ENCODE data around the gene ITGB3. TPM values are rescaled to one million over a fixed set of nuclear protein-coding genes. Genes with fewer than 3 reads are reported as not detected.

ITGB3 gene
- total RNA-seq, 1 donor from 2014 or later = 6.6 TPM

- no peak for DNase-seq
- intact Hi-C loops (cut with DNase I) = loop anchor here (10.0 kb wide), 1 partner anchor 79 kb away; no protein-coding TSS in a partner anchor
- H3K27ac ChIP-seq = no peak overlapping the region
- H3K4me3 ChIP-seq = no peak overlapping the region
- TF ChIP-seq CTCF (IDR thresholded peaks at IDR 0.05) = no peak
- H3K4me1 ChIP-seq = peaks cover 14% of the 10 kb centered on the region
- H3K36me3 ChIP-seq = no peaks in the 10 kb centered on the region
- no peaks in the 10 kb centered on the region for H3K27me3 ChIP-seq
- no peaks in the 10 kb centered on the region for H3K9me3 ChIP-seq
- ATAC-seq = no peak
These were observed 18.1 kb upstream of the ITGB3 start for GRCh38 chr17:47235506-47235905.

GRCh38 chr17:47235923-47236322 lies 17.7 kb upstream of the ITGB3 start:
- DNase-seq = no peak
- Histone ChIP-seq H3K4me3 (no peak overlapping the region), H3K27ac (no peak overlapping the region), H3K9me3 (no peaks in the 10 kb centered on the region), H3K4me1 (peaks cover 18% of the 10 kb centered on the region), H3K36me3 (no peaks in the 10 kb centered on the region), H3K27me3 (no peaks in the 10 kb centered on the region)
- TF ChIP-seq CTCF (IDR thresholded peaks at IDR 0.05) = no peak
- ATAC-seq = no peak
- intact Hi-C loops (cut with DNase I) = loop anchor here (10.0 kb wide), 1 partner anchor 79 kb away; no protein-coding TSS in a partner anchor

- ATAC-seq (peak; percentile 7), DNase-seq (no peak)
- no peak overlapping the region for H3K27ac ChIP-seq
These were observed 15.8 kb upstream of the ITGB3 start for GRCh38 chr17:47237841-47238240.

GRCh38 chr17:47238321-47239010 lies 15.2 kb upstream of the ITGB3 start:
- ATAC-seq (peak; percentile 10), DNase-seq (no peak)
- H3K4me1 ChIP-seq = peaks cover 18% of the 10 kb centered on the region
- H3K4me3 ChIP-seq = no peak overlapping the region
- H3K36me3 ChIP-seq = no peaks in the 10 kb centered on the region
- H3K27ac ChIP-seq = no peak overlapping the region
- intact Hi-C loops (cut with DNase I) = loop anchor here (10.0 kb wide), 1 partner anchor 76 kb away; no protein-coding TSS in a partner anchor
- no peaks in the 10 kb centered on the region for H3K9me3 ChIP-seq
- H3K27me3 ChIP-seq = no peaks in the 10 kb centered on the region
- no peak for TF ChIP-seq CTCF (IDR thresholded peaks at IDR 0.05)

More at GRCh38 chr17:47237841-47238240, 15.8 kb upstream of the ITGB3 start:
- Histone ChIP-seq H3K9me3 (no peaks in the 10 kb centered on the region), H3K36me3 (no peaks in the 10 kb centered on the region), H3K27me3 (no peaks in the 10 kb centered on the region), H3K4me1 (peaks cover 18% of the 10 kb centered on the region), H3K4me3 (no peak overlapping the region)
- intact Hi-C loops (cut with DNase I) = loop anchor here (10.0 kb wide), 1 partner anchor 77 kb away; no protein-coding TSS in a partner anchor
- TF ChIP-seq CTCF (IDR thresholded peaks at IDR 0.05) = no peak

- ATAC-seq = no peak
- no peaks in the 10 kb centered on the region for H3K36me3 ChIP-seq
- peak overlapping the region; percentile 68 for H3K27ac ChIP-seq
- H3K9me3 ChIP-seq = no peaks in the 10 kb centered on the region
- no peaks in the 10 kb centered on the region for H3K27me3 ChIP-seq
- TF ChIP-seq CTCF (IDR thresholded peaks at IDR 0.05) = no peak
- H3K4me1 ChIP-seq = peaks cover 18% of the 10 kb centered on the region
- intact Hi-C loops (cut with DNase I) = loop anchor here (10.0 kb wide), 1 partner anchor 75 kb away; no protein-coding TSS in a partner anchor
- DNase-seq = no peak
- H3K4me3 ChIP-seq = no peak overlapping the region
These were observed 14.0 kb upstream of the ITGB3 start for GRCh38 chr17:47239619-47239966.

Data from upper lobe of right lung (tissue), 1 donor.